Testis (tissue), 2 donors: ENCODE results near the gene GLI3.

Experiments used
- CTCF ChIP-seq, 3 experiments: fragments of 450-650 bp in 2 of 3; fragments of 200-600 bp in 1 of 3; sonication (generic) in 1 of 3; IDR thresholded peaks; one replicate each; pipeline ENCODE4 v1.5.1; 2016 to 2019; ENCODE audit warnings: antibody characterized with exemption in 3 of 3, mild to moderate bottlenecking in 2 of 3, moderate library complexity in 1 of 3
- POLR2A ChIP-seq: fragments of 450-650 bp; IDR thresholded peaks from one replicate; pipeline ENCODE4 v1.6.1; 2017; ENCODE audit warnings: antibody characterized with exemption, mild to moderate bottlenecking, moderate library complexity

- TF ChIP-seq CTCF (IDR thresholded peaks at IDR 0.05) (no peak), POLR2A (no peak)
Observed at GRCh38 chr7:41997151-41997550, 239.9 kb downstream of the GLI3 start.
